HG03108 (cell line): ENCODE data around the gene RAB8A.
A peak's percentile ranks its signal among the peaks of the same experiment; 100 is the strongest.
"Not testable (repeated sequence)": the region's sequence is repeated elsewhere in the genome, so short reads cannot be mapped to it uniquely, and the experiment has no call there.

Experiments
- ATAC-seq: cut with Tn5 transposase; IDR thresholded peaks from one replicate; pipeline ENCODE4 v1.9.1; 2021; ENCODE audit warnings: moderate library complexity; ENCODE audit not compliant: unreplicated experiment

The RAB8A gene

GRCh38 chr19:16111909-16112752 lies 442 bp downstream of the RAB8A start:
- ATAC-seq, result no peak

GRCh38 chr19:16112778-16113177 lies 1.1 kb downstream of the RAB8A start:
- no peak for ATAC-seq

GRCh38 chr19:16113727-16114126 lies 2.0 kb downstream of the RAB8A start:
- no peak for ATAC-seq

GRCh38 chr19:16115301-16116039 lies 3.8 kb downstream of the RAB8A start:
- ATAC-seq, result no peak

GRCh38 chr19:16116067-16116466 lies 4.4 kb downstream of the RAB8A start:
- no peak for ATAC-seq

- ATAC-seq, result no peak
Observed at GRCh38 chr19:16117594-16118033, 5.9 kb downstream of the RAB8A start.

- peak; percentile 70 for ATAC-seq
Observed at GRCh38 chr19:16118489-16119033, 6.9 kb downstream of the RAB8A start.

GRCh38 chr19:16119075-16119857 lies 7.6 kb downstream of the RAB8A start:
- ATAC-seq, result not testable (repeated sequence)

GRCh38 chr19:16121141-16121540 lies 9.5 kb downstream of the RAB8A start:
- no peak for ATAC-seq

GRCh38 chr19:16121967-16122366 lies 10.3 kb downstream of the RAB8A start:
- no peak for ATAC-seq

- no peak for ATAC-seq
Observed at GRCh38 chr19:16124953-16125352, 13.3 kb downstream of the RAB8A start.

- ATAC-seq, result no peak
Observed at GRCh38 chr19:16125737-16126495, 14.2 kb downstream of the RAB8A start.

- ATAC-seq, result no peak
Observed at GRCh38 chr19:16127080-16127479, 15.4 kb downstream of the RAB8A start.

- no peak for ATAC-seq
Observed at GRCh38 chr19:16127776-16128371, 16.2 kb downstream of the RAB8A start.

GRCh38 chr19:16131648-16132047 lies 20.0 kb downstream of the RAB8A start:
- no peak for ATAC-seq

GRCh38 chr19:16133818-16134217 lies 22.1 kb downstream of the RAB8A start:
- ATAC-seq, result no peak

- ATAC-seq, result no peak
Observed at GRCh38 chr19:16134510-16134909, 22.8 kb downstream of the RAB8A start.

- no peak for ATAC-seq
Observed at GRCh38 chr19:16135430-16136127, 23.9 kb downstream of the RAB8A start.
